Dedifferentiated amniotic fluid mesenchymal stem cell (primary cell): Measurements from ENCODE around the gene DHPS.
A peak's percentile ranks its signal among the peaks of the same experiment; 100 is the strongest.
"Not testable (repeated sequence)": the region's sequence is repeated elsewhere in the genome, so short reads cannot be mapped to it uniquely, and the experiment has no call there.

Experiments
- DNase-seq: peaks from one replicate; pipeline ENCODE4 v3.0.0-alpha.2; 2016; ENCODE audit errors: extremely low spot score

DHPS gene

GRCh38 chr19:12681074-12681987 is at the start of gene DHPS:
Gene DHPS, minus strand, starts transcription at chr19:12681880. Its CDS starts 114 bp downstream, at chr19:12681766.
- DNase-seq, result peak; percentile 95

- DNase-seq, result no peak
These were observed 49.7 kb upstream of the DHPS start for GRCh38 chr19:12731337-12731736.

GRCh38 chr19:12730064-12730463 is 48.4 kb upstream of the DHPS start:
- DNase-seq, result no peak

- DNase-seq, result no peak
These were observed 46.2 kb upstream of the DHPS start for GRCh38 chr19:12727745-12728433.

GRCh38 chr19:12726988-12727316 is 45.3 kb upstream of the DHPS start:
- DNase-seq, result no peak

GRCh38 chr19:12725612-12726011 is 43.9 kb upstream of the DHPS start:
- DNase-seq, result not testable (repeated sequence)

- DNase-seq, result no peak
These were observed 42.2 kb upstream of the DHPS start, which contains the start of gene TNPO2 for GRCh38 chr19:12723641-12724426. Gene TNPO2, minus strand, starts transcription at chr19:12723932. Its CDS starts 2,955 bp downstream, at chr19:12720977.

GRCh38 chr19:12723381-12723640 is 41.6 kb upstream of the DHPS start:
- no peak for DNase-seq

GRCh38 chr19:12722566-12723380 is 41.1 kb upstream of the DHPS start:
- peak; percentile 99 for DNase-seq

GRCh38 chr19:12721656-12722565 is 40.2 kb upstream of the DHPS start:
- DNase-seq, result peak; percentile 41

GRCh38 chr19:12720851-12721655 is 39.4 kb upstream of the DHPS start:
- no peak for DNase-seq

- no peak for DNase-seq
These were observed 38.6 kb upstream of the DHPS start for GRCh38 chr19:12720296-12720695.

- no peak for DNase-seq
These were observed 34.2 kb upstream of the DHPS start for GRCh38 chr19:12715929-12716328.

- no peak for DNase-seq
These were observed 33.4 kb upstream of the DHPS start for GRCh38 chr19:12715102-12715501.

GRCh38 chr19:12713304-12713703 is 31.6 kb upstream of the DHPS start:
- not testable (repeated sequence) for DNase-seq

GRCh38 chr19:12712077-12712476 is 30.4 kb upstream of the DHPS start:
- DNase-seq, result not testable (repeated sequence)

GRCh38 chr19:12711187-12711586 is 29.5 kb upstream of the DHPS start:
- no peak for DNase-seq

GRCh38 chr19:12708641-12709040 is 27.0 kb upstream of the DHPS start:
- DNase-seq, result no peak

GRCh38 chr19:12706332-12706718 is 24.6 kb upstream of the DHPS start:
- DNase-seq, result no peak
